Lower leg skin (tissue), 4 donors: ENCODE results near the gene ELAVL1. TPM values are rescaled to one million over a fixed set of nuclear protein-coding genes. Genes with fewer than 3 reads are reported as not detected.
A peak's percentile ranks its signal among the peaks of the same experiment; 100 is the strongest.

Source experiments
- DNase-seq, 2 donors: peaks; one replicate each; pipeline ENCODE4 v3.0.0-alpha.2; 2019; ENCODE audit warnings: low spot score in 2 of 2
- H3K4me3 ChIP-seq: fragments of 200-600 bp; sonication (generic); 2 replicates; pipeline ENCODE4 v1.5.1; 2017; ENCODE audit warnings: mild to moderate bottlenecking, low read depth; ENCODE audit not compliant: poor library complexity, severe bottlenecking
- CTCF ChIP-seq, 3 donors: fragments of 450-650 bp; IDR thresholded peaks; one replicate each; pipeline ENCODE4 v1.5.1; 2016; ENCODE audit warnings: antibody characterized with exemption in 3 of 3, mild to moderate bottlenecking in 3 of 3, moderate library complexity in 2 of 3
- POLR2A ChIP-seq, 2 donors: fragments of 450-650 bp; IDR thresholded peaks; one replicate each; pipeline ENCODE4 v1.6.1; 2016 to 2017; ENCODE audit warnings: antibody characterized with exemption in 2 of 2, mild to moderate bottlenecking in 1 of 2, moderate library complexity in 1 of 2
- WGBS, 2 donors: methylation state at CpG; one replicate each; pipeline ENCODE4 v1.1.5; 2018; 5-methylcytosine and 5-hydroxymethylcytosine counted together
- intact Hi-C: fragments of 100-400 bp; cut with DNase I; formaldehyde crosslinking; loops from one replicate; pipeline ENCODE4 v1.15.0; 2023; ENCODE audit warnings: low total_unique reads
- total RNA-seq, 4 donors: library from RNA; depleted of rRNA; stranded (reverse); fragments of >200 nt; gene quantifications; one replicate each; pipeline ENCODE4 v1.1.0, GENCODE V29; 2016

ELAVL1 gene
- total RNA-seq, 4 donors from 2014 or later, result 24.8 to 49.2 (median 30.9) TPM

GRCh38 chr19:8004723-8005513 is 523 bp downstream of the ELAVL1 start:
- DNase-seq, result no peak
- no peak for TF ChIP-seq CTCF (IDR thresholded peaks at IDR 0.05)
- TF ChIP-seq POLR2A (IDR thresholded peaks at IDR 0.05), result no peak
- peak overlapping the region; percentile 62 for H3K4me3 ChIP-seq
- intact Hi-C loops, result loop anchor here (10.0 kb wide), 1 partner anchor 150 kb away; no protein-coding TSS in a partner anchor
- WGBS, 2 donors, result 0% methylated on average over 19 to 27 of the region's 74 CpGs

- DNase-seq, result no peak
- 62% methylated on average over 6 of the region's 6 CpGs for WGBS, 2 donors
- intact Hi-C loops, result loop anchor here (10.0 kb wide), 1 partner anchor 149 kb away; no protein-coding TSS in a partner anchor
- TF ChIP-seq CTCF (IDR thresholded peaks at IDR 0.05) (no peak), POLR2A (IDR thresholded peaks at IDR 0.05) (no peak)
- no peak overlapping the region for H3K4me3 ChIP-seq
These were observed 1.4 kb downstream of the ELAVL1 start for GRCh38 chr19:8004001-8004400.

GRCh38 chr19:8001995-8002849 is 3.2 kb downstream of the ELAVL1 start:
- intact Hi-C loops, result loop anchor here (10.0 kb wide), 1 partner anchor 147 kb away; no protein-coding TSS in a partner anchor
- no peak overlapping the region for H3K4me3 ChIP-seq
- TF ChIP-seq POLR2A (IDR thresholded peaks at IDR 0.05), result no peak
- peak in 1 of 3 donors; percentile 93 for TF ChIP-seq CTCF (IDR thresholded peaks at IDR 0.05)
- WGBS, 2 donors, result 6 to 8% methylated on average over 27 of the region's 27 CpGs
- peak; percentile 77 to 97 for DNase-seq

- H3K4me3 ChIP-seq, result no peak overlapping the region
- 47 to 50% methylated on average over 5 of the region's 5 CpGs for WGBS, 2 donors
- intact Hi-C loops, result loop anchor here (10.0 kb wide), 1 partner anchor 147 kb away; no protein-coding TSS in a partner anchor
- DNase-seq, result peak in 1 of 2 donors; percentile 21
- TF ChIP-seq POLR2A (IDR thresholded peaks at IDR 0.05) (no peak), CTCF (IDR thresholded peaks at IDR 0.05) (no peak)
These were observed 3.8 kb downstream of the ELAVL1 start for GRCh38 chr19:8001651-8001994.

GRCh38 chr19:8000298-8001038 is 5.0 kb downstream of the ELAVL1 start:
- 79 to 80% methylated on average over 6 of the region's 6 CpGs for WGBS, 2 donors
- intact Hi-C loops, result loop anchor here (10.0 kb wide), 1 partner anchor 146 kb away; no protein-coding TSS in a partner anchor
- TF ChIP-seq POLR2A (IDR thresholded peaks at IDR 0.05) (no peak), CTCF (IDR thresholded peaks at IDR 0.05) (no peak)
- no peak overlapping the region for H3K4me3 ChIP-seq
- no peak for DNase-seq
